Stimulated activated CD8-positive, alpha-beta memory T cell treated with anti-CD3 and anti-CD28 coated beads, Interleukin-15, amount 100 ng/mL, for 48 hours (primary cell): Measurements from ENCODE around the gene FARP1.
"Not testable (repeated sequence)": the region's sequence is repeated elsewhere in the genome, so short reads cannot be mapped to it uniquely, and the experiment has no call there.

Source experiments
- DNase-seq, 2 donors: peaks; one replicate each; pipeline ENCODE4 v3.0.0-alpha.2; 2020; ENCODE audit warnings: low read depth in 2 of 2

FARP1 gene

GRCh38 chr13:98364647-98365046, 221.8 kb downstream of the FARP1 start:
- no peak for DNase-seq

GRCh38 chr13:98365302-98365701, 222.4 kb downstream of the FARP1 start:
- DNase-seq: no peak

- DNase-seq: no peak
Measured at GRCh38 chr13:98366010-98366409, 223.1 kb downstream of the FARP1 start.

- DNase-seq: no peak
Measured at GRCh38 chr13:98366443-98366842, 223.5 kb downstream of the FARP1 start.

- DNase-seq: no peak
Measured at GRCh38 chr13:98366959-98367358, 224.1 kb downstream of the FARP1 start.

- DNase-seq: no peak
Measured at GRCh38 chr13:98368019-98368418, 225.1 kb downstream of the FARP1 start.

- not testable (repeated sequence) for DNase-seq
Measured at GRCh38 chr13:98369520-98369919, 226.6 kb downstream of the FARP1 start.

GRCh38 chr13:98370261-98370660, 227.4 kb downstream of the FARP1 start:
- DNase-seq: no peak

- DNase-seq: no peak
Measured at GRCh38 chr13:98370806-98371515, 228.1 kb downstream of the FARP1 start.

- DNase-seq: no peak
Measured at GRCh38 chr13:98371516-98372023, 228.7 kb downstream of the FARP1 start.

GRCh38 chr13:98372876-98373275, 230.0 kb downstream of the FARP1 start:
- DNase-seq: no peak

GRCh38 chr13:98374750-98375149, 231.9 kb downstream of the FARP1 start:
- DNase-seq: no peak

- no peak for DNase-seq
Measured at GRCh38 chr13:98377635-98378378, 234.9 kb downstream of the FARP1 start.

GRCh38 chr13:98384739-98385138, 241.8 kb downstream of the FARP1 start:
- DNase-seq: no peak

GRCh38 chr13:98385606-98386005, 242.7 kb downstream of the FARP1 start:
- DNase-seq: no peak

GRCh38 chr13:98386637-98387036, 243.7 kb downstream of the FARP1 start:
- no peak for DNase-seq

- no peak for DNase-seq
Measured at GRCh38 chr13:98389319-98389718, 246.4 kb downstream of the FARP1 start.

GRCh38 chr13:98390086-98390715, 247.3 kb downstream of the FARP1 start:
- no peak for DNase-seq

GRCh38 chr13:98393873-98394272, 251.0 kb downstream of the FARP1 start:
- DNase-seq: no peak

- DNase-seq: no peak
Measured at GRCh38 chr13:98394820-98395510, 252.1 kb downstream of the FARP1 start.

- DNase-seq: no peak
Measured at GRCh38 chr13:98396071-98396710, 253.3 kb downstream of the FARP1 start.

GRCh38 chr13:98397221-98397620, 254.3 kb downstream of the FARP1 start:
- no peak for DNase-seq
